Nephron progenitor cell (in vitro differentiated cells): Measurements from ENCODE around the gene ERCC6.

ENCODE experiments used
- DNase-seq: peaks from one replicate; pipeline ENCODE4 v3.0.0; 2021
- H3K27ac Mint-ChIP-seq: 2 replicates; pipeline ENCODE4 v1.8.0; 2021; ENCODE audit warnings: mild to moderate bottlenecking, moderate library complexity, mixed read lengths
- H3K27me3 Mint-ChIP-seq: 2 replicates; pipeline ENCODE4 v1.8.0; 2021; ENCODE audit warnings: mild to moderate bottlenecking, low read depth, mixed read lengths; ENCODE audit not compliant: poor library complexity
- H3K36me3 Mint-ChIP-seq: 2 replicates; pipeline ENCODE4 v1.8.0; 2021; ENCODE audit warnings: low read depth, mixed read lengths
- H3K4me1 Mint-ChIP-seq: 2 replicates; pipeline ENCODE4 v1.8.0; 2021; ENCODE audit warnings: mixed read lengths
- H3K4me3 Mint-ChIP-seq: 2 replicates; pipeline ENCODE4 v1.8.0; 2021; ENCODE audit warnings: mild to moderate bottlenecking, moderate library complexity, mixed read lengths
- H3K9me3 Mint-ChIP-seq: 2 replicates; pipeline ENCODE4 v1.8.0; 2021; ENCODE audit warnings: mild to moderate bottlenecking, moderate library complexity, mixed read lengths
- TF ChIP-seq, protein P1 (sequence below): fragments of 200-600 bp; sonication (generic); IDR thresholded peaks from 2 replicates; pipeline ENCODE4 v1.5.0; 2021; ENCODE audit warnings: antibody characterized with exemption

ERCC6 gene

DNA sequence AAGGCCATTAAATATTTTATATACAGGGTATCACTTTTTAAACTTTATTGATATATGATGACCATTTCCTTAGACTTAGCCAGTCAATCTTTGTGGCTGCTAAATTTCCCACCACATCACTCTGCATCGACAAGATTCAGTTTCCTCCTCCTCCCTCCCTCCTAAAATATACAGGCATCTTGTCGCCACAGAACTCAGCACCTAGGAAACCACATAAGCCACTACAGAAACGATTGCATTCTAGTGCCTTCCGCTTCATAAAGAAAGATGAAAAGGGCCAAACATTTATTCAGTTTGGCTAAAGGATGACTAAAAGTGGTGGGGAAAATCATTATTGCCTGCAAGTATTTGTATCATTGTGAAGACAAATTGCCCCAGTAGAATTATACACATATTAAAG is 30.7 kb downstream of the ERCC6 start:
- Mint-ChIP-seq H3K36me3 (no peaks in the 10 kb centered on the region), H3K4me1 (peaks cover 21% of the 10 kb centered on the region), H3K4me3 (no peak overlapping the region), H3K27ac (no peak overlapping the region), H3K27me3 (peaks cover 2% of the 10 kb centered on the region), H3K9me3 (no peaks in the 10 kb centered on the region)
- no peak for DNase-seq
- TF ChIP-seq, protein P1, sequence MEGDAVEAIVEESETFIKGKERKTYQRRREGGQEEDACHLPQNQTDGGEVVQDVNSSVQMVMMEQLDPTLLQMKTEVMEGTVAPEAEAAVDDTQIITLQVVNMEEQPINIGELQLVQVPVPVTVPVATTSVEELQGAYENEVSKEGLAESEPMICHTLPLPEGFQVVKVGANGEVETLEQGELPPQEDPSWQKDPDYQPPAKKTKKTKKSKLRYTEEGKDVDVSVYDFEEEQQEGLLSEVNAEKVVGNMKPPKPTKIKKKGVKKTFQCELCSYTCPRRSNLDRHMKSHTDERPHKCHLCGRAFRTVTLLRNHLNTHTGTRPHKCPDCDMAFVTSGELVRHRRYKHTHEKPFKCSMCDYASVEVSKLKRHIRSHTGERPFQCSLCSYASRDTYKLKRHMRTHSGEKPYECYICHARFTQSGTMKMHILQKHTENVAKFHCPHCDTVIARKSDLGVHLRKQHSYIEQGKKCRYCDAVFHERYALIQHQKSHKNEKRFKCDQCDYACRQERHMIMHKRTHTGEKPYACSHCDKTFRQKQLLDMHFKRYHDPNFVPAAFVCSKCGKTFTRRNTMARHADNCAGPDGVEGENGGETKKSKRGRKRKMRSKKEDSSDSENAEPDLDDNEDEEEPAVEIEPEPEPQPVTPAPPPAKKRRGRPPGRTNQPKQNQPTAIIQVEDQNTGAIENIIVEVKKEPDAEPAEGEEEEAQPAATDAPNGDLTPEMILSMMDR = no peak

DNA sequence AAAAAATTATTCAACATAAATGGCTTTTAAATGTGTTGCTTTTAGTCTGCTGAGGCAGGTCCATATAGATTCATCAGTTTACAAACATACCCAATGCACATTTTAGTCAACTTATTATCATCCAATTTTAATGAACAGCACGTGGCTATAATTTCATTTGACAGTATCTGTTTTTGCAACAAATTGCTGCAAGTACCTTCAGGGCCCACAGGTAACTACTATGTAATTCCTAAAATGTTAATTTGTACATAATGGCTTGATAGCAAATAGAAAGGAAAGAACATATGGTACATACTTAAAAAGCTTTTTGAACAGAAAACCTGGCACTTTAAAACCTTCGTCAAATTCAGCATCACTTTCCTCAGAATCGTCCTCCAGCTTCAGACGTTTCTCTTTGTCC is 33.3 kb downstream of the ERCC6 start:
- TF ChIP-seq, protein P1 = no peak
- DNase-seq = no peak
- H3K9me3 Mint-ChIP-seq = no peaks in the 10 kb centered on the region
- peaks cover under 1% of the 10 kb centered on the region for H3K36me3 Mint-ChIP-seq
- peaks cover 2% of the 10 kb centered on the region for H3K27me3 Mint-ChIP-seq
- no peak overlapping the region for H3K4me3 Mint-ChIP-seq
- no peak overlapping the region for H3K27ac Mint-ChIP-seq
- H3K4me1 Mint-ChIP-seq = peaks cover 36% of the 10 kb centered on the region

DNA sequence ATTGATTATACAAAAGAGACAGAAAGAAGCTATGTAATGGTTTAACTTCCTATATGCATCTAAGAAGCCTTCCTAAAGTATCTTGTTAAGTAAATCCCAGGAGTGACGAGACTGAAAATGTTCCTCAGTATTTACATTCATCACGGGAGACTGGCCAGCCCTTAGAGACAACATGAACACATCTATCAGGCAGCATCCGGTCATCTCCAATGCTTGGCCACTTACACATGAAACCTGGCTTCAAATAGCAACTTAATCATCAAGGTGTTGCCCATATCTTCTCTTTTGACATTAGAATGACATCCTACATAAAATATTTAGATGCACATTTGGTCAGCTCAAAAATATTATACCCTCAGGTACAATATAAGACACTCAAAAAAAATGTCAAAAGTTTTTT is 33.8 kb downstream of the ERCC6 start:
- Mint-ChIP-seq H3K4me1 (peaks cover 40% of the 10 kb centered on the region), H3K36me3 (peaks cover 4% of the 10 kb centered on the region), H3K27me3 (peaks cover 2% of the 10 kb centered on the region), H3K4me3 (no peak overlapping the region), H3K27ac (no peak overlapping the region), H3K9me3 (no peaks in the 10 kb centered on the region)
- TF ChIP-seq, protein P1 = no peak
- DNase-seq = no peak

DNA sequence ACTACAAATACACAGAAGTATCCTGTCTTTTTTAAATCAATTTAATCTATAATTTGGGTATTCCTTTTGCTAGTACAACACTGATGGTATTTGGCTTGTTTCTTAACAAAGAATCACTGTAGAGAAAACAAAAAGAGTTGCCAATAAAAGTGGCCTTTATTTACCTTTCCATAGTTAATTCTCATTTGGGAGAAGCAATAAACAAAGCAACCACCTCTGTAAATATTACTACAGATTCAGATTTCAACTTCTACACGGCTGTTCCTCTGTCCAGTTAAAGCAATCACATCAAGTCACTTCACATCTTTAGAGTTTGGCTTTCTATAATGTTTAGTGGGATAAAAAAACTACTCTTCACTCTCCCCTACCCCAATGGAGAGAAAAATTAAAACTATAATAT is 34.4 kb downstream of the ERCC6 start:
- Mint-ChIP-seq H3K4me3 (no peak overlapping the region), H3K9me3 (no peaks in the 10 kb centered on the region), H3K36me3 (peaks cover 4% of the 10 kb centered on the region), H3K27me3 (peaks cover 2% of the 10 kb centered on the region), H3K4me1 (peaks cover 40% of the 10 kb centered on the region), H3K27ac (no peak overlapping the region)
- TF ChIP-seq, protein P1 = no peak
- DNase-seq = no peak

DNA sequence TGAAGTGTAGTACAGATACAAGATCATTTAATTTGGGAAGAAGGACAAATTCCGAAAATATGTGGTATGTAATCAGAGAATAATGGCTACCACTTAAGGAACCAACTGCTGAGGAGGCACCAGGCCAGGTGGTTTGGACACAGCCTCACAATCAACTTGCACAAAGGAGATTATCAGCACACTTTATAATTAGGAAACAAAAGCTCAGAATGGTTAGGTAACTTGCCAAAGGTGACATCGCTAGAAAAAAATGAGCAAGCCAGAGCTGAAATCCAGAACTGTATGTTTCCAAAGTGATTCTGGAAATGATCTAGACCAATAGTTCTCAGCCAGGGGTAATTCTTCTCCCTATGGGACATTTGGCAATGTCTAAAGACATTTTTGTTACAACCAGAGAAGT is 36.6 kb downstream of the ERCC6 start:
- H3K4me1 Mint-ChIP-seq = peaks cover 36% of the 10 kb centered on the region
- TF ChIP-seq, protein P1 = no peak
- H3K36me3 Mint-ChIP-seq = peaks cover 4% of the 10 kb centered on the region
- peaks cover 2% of the 10 kb centered on the region for H3K27me3 Mint-ChIP-seq
- H3K9me3 Mint-ChIP-seq = no peaks in the 10 kb centered on the region
- DNase-seq = no peak
- no peak overlapping the region for H3K4me3 Mint-ChIP-seq
- no peak overlapping the region for H3K27ac Mint-ChIP-seq

DNA sequence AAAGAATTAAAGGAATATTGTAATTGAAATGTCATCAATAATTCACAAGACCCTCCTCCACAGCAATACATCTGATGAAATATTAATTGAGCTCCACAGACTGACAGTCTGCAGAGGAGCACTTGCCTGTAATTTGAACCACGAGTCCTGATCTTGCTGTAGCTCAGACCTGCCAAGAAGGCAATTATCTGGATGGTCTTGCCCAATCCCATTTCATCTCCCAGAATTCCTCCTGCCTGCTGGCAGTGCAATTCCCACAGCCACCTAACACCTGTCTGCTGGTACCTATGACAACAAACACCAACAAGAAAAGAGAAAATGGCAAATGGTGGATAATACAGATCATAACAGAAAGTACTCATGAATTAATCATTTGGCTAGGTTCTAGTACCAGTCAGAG is 38.5 kb downstream of the ERCC6 start:
- H3K27me3 Mint-ChIP-seq = no peaks in the 10 kb centered on the region
- TF ChIP-seq, protein P1 = no peak
- peaks cover 9% of the 10 kb centered on the region for H3K36me3 Mint-ChIP-seq
- H3K4me1 Mint-ChIP-seq = peaks cover 36% of the 10 kb centered on the region
- DNase-seq = no peak
- no peak overlapping the region for H3K4me3 Mint-ChIP-seq
- H3K27ac Mint-ChIP-seq = no peak overlapping the region
- H3K9me3 Mint-ChIP-seq = no peaks in the 10 kb centered on the region
